ENCODE measurements around the gene GGA3.
A peak's percentile ranks its signal among the peaks of the same experiment; 100 is the strongest.
"Not testable (repeated sequence)": the region's sequence is repeated elsewhere in the genome, so short reads cannot be mapped to it uniquely, and the experiment has no call there.

GGA3 gene

GRCh38 chr17:75271955-75272847 is 10.8 kb upstream of the GGA3 start:
- no peak for DNase-seq (ENCODE audit: low spot score)

GRCh38 chr17:75271233-75271954 is 10.0 kb upstream of the GGA3 start:
- peak; percentile 81 for DNase-seq (ENCODE audit: low spot score)

DNA sequence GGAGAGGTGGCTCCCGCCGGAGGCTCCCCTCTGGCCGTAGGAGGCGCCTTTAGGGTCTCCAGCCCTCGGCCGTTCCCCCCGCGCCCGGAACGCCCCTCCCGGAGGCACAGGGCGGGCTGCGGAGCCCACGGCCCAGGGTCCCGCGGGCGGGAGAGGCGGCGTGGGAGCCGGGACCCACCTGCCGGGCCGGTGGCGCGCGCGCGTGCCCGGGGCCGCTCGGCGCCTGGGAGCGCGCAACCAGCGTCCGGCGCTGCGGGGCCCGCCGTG is 9.5 kb upstream of the GGA3 start, which contains the start of gene MIF4GD:
Gene MIF4GD, minus strand, starts transcription at position 266 of the 267 bp plus-strand sequence. CDS start 1,036 bp downstream, outside the sequence.
- DNase-seq (ENCODE audit: low spot score), result no peak

- DNase-seq (ENCODE audit: low spot score), result peak; percentile 41
Observed at GRCh38 chr17:75270218-75270965, 9.0 kb upstream of the GGA3 start.

GRCh38 chr17:75269844-75270217 is 8.4 kb upstream of the GGA3 start:
- no peak for DNase-seq (ENCODE audit: low spot score)

DNA sequence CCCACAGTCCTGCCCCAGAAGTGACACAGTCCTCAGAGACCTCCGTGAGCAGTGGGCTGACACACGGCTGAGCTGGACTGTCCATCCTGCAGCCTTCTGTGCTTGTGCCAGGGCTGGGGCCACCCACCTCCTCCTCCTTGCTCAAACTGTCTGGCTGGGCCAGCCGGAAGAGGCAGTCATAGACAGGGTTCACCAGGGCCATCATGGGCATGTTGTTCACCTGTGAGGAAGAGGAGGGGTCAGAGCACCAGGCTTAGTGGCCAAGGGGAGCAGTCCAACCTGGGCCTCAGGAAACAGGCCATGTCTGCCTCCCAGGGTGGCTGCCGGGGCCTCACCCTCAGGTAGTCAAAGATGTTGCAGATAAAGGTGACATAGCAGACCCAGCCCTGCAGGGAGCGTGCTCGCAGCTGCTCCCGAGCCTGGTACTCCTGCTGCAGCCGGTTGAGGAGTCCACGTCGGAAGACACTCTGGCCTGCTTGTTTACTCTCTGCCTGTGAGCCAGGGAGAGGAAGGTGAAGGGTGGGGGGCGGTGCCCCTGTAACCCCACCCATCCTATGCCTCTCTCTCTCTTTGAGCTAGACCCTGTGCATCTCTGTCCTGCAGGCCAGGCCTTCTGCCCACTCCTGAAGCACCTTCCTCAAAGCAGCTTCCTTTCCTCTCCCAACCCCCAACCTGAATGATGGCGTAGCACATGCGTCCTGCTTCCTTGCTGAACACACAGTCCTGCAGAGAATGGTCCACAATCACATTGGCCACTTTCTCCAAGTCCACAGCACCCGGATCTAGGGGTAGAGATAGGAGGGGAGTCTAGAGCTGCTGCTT is 6.2 kb upstream of the GGA3 start:
- DNase-seq (ENCODE audit: low spot score), result no peak

GRCh38 chr17:75267153-75267410 is 5.7 kb upstream of the GGA3 start:
- no peak for DNase-seq (ENCODE audit: low spot score)

GRCh38 chr17:75266316-75267152 is 5.1 kb upstream of the GGA3 start:
- no peak for DNase-seq (ENCODE audit: low spot score)

- no peak for DNase-seq (ENCODE audit: low spot score)
Observed at GRCh38 chr17:75265614-75266315, 4.4 kb upstream of the GGA3 start.

DNA sequence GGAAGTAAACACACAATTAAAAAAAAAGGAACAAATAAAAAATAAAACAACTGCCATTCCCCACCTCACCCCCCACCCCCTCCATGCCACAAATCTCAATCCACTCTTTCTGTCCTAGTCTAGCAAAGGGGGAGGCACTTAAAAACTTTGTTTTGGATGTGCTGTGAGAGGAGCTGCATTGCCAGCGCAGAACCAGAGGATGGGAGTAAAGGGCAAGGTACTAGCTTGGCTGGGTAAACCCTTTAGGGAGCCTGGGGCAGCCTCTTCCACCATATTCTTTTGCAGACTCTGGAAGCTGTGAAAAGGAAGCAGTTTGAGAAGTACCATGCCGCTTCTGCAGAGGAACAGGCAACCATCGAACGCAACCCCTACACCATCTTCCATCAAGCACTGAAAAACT is 1.6 kb upstream of the GGA3 start:
- no peak for DNase-seq (ENCODE audit: low spot score)

GRCh38 chr17:75262112-75262606 is 753 bp upstream of the GGA3 start:
- peak; percentile 53 for DNase-seq (ENCODE audit: low spot score)

- DNase-seq (ENCODE audit: low spot score), result no peak
Observed at GRCh38 chr17:75260641-75261335, 618 bp downstream of the GGA3 start.

- not testable (repeated sequence) for DNase-seq (ENCODE audit: low spot score)
Observed at GRCh38 chr17:75257228-75257627, 4.2 kb downstream of the GGA3 start.

DNA sequence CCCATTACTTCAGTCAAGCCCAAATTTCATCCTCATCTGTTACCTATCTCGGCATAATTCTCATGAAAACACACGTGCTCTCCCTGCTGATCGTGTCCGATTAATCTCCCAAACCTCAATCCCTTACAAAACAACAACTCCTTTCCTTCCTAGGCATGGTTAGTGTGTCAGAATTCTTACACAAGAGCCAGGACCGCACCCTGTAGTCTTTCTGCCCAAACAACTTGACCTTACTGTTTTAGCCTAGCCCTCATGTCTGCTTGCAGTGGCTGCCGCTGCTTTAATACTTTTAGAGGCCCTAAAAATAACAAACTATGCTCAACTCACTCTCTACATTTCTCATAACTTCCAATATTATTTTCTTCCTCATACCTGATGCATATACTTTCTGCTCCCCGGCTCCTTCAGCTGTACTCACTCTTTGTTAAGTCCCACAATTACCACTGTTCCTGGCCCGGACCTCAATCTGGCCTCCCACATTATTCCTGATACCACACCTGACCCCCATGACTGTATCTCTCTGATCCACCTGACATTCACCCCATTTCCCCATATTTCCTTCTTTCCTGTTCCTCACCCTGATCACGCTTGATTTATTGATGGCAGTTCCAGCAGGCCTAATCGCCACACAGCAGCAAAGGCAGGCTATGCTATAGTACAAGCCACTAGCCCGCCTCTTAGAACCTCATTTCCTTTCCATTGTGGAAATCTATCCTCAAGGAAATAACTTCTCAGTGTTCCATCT is 5.3 kb downstream of the GGA3 start:
- not testable (repeated sequence) for DNase-seq (ENCODE audit: low spot score)

GRCh38 chr17:75252039-75252816 is 9.2 kb downstream of the GGA3 start:
- no peak for DNase-seq (ENCODE audit: low spot score)

- DNase-seq (ENCODE audit: low spot score), result peak; percentile 84
Observed at GRCh38 chr17:75250009-75250471, 11.4 kb downstream of the GGA3 start.

GRCh38 chr17:75249564-75249963 is 11.8 kb downstream of the GGA3 start:
- no peak for DNase-seq (ENCODE audit: low spot score)

GRCh38 chr17:75246404-75246803 is 15.0 kb downstream of the GGA3 start:
- no peak for DNase-seq (ENCODE audit: low spot score)

Data from putamen (tissue), 1 donor.